DOHH2 (cell line): ENCODE data around the gene RBM23.
"Not testable (repeated sequence)": the region's sequence is repeated elsewhere in the genome, so short reads cannot be mapped to it uniquely, and the experiment has no call there.

Experiments used
- H3F3A ChIP-seq: fragments of 200-600 bp; sonication (generic), shearing (Covaris generic); 2 replicates; pipeline ENCODE4 v1.6.0; 2016; ENCODE audit warnings: antibody characterized with exemption, mild to moderate bottlenecking; ENCODE audit not compliant: control insufficient read depth, insufficient read depth
- H3K27ac ChIP-seq: fragments of 200-600 bp; sonication (generic); 2 replicates; pipeline ENCODE4 v1.5.1; 2014; ENCODE audit warnings: low read depth, mild to moderate bottlenecking, low read length, moderate library complexity
- H3K27me3 ChIP-seq: fragments of 200-600 bp; sonication (generic); 2 replicates; pipeline ENCODE4 v1.6.1; 2014; ENCODE audit warnings: mild to moderate bottlenecking, low read length, mixed read lengths; ENCODE audit not compliant: control insufficient read depth
- H3K36me3 ChIP-seq: fragments of 200-600 bp; sonication (generic); 2 replicates; pipeline ENCODE4 v1.6.1; 2014; ENCODE audit warnings: mild to moderate bottlenecking, low read length, moderate library complexity, mixed read lengths; ENCODE audit not compliant: control insufficient read depth
- H3K4me1 ChIP-seq: fragments of 200-600 bp; sonication (generic); 2 replicates; pipeline ENCODE4 v1.6.1; 2014; ENCODE audit warnings: mild to moderate bottlenecking, low read length, mixed read lengths; ENCODE audit not compliant: control insufficient read depth
- H3K4me2 ChIP-seq: fragments of 200-600 bp; sonication (generic); 2 replicates; pipeline ENCODE4 v1.6.0; 2014; ENCODE audit warnings: mild to moderate bottlenecking, low read length, moderate library complexity
- H3K4me3 ChIP-seq: fragments of 200-600 bp; sonication (generic); 2 replicates; pipeline ENCODE4 v1.5.1; 2014; ENCODE audit warnings: mild to moderate bottlenecking, low read length, mixed read lengths
- H3K79me2 ChIP-seq: fragments of 200-600 bp; sonication (generic); 2 replicates; pipeline ENCODE4 v1.6.1; 2014; ENCODE audit warnings: mild to moderate bottlenecking, low read length, mixed read lengths; ENCODE audit not compliant: control insufficient read depth
- H3K9me2 ChIP-seq: fragments of 200-600 bp; sonication (generic); replicated peaks from 2 replicates; pipeline ENCODE4 v1.6.1; 2014; ENCODE audit warnings: mild to moderate bottlenecking, low read length, mixed read lengths; ENCODE audit not compliant: control insufficient read depth
- H3K9me3 ChIP-seq: fragments of 200-600 bp; sonication (generic); 2 replicates; pipeline ENCODE4 v1.6.1; 2014; ENCODE audit warnings: antibody characterized with exemption, low read length, mixed read lengths; ENCODE audit not compliant: control insufficient read depth, insufficient read depth
- H4K20me1 ChIP-seq: fragments of 200-600 bp; sonication (generic); 2 replicates; pipeline ENCODE4 v1.6.0; 2014; ENCODE audit warnings: low read depth, mild to moderate bottlenecking, antibody characterized with exemption, low read length, moderate library complexity; ENCODE audit not compliant: control insufficient read depth, insufficient read depth
- EZH2phosphoT487 ChIP-seq: fragments of 200-600 bp; sonication (generic); IDR thresholded peaks from 2 replicates; pipeline ENCODE4 v1.6.1; 2017; ENCODE audit warnings: borderline replicate concordance, mild to moderate bottlenecking, antibody characterized with exemption, low read length, moderate library complexity, mixed read lengths
- TF ChIP-seq, protein P1 (sequence below): fragments of 200-600 bp; sonication (generic); IDR thresholded peaks from one replicate; pipeline ENCODE4 v1.5.1; 2014; ENCODE audit warnings: antibody characterized with exemption, mild to moderate bottlenecking, low read depth, low read length; ENCODE audit not compliant: poor library complexity, severe bottlenecking

Gene RBM23

DNA sequence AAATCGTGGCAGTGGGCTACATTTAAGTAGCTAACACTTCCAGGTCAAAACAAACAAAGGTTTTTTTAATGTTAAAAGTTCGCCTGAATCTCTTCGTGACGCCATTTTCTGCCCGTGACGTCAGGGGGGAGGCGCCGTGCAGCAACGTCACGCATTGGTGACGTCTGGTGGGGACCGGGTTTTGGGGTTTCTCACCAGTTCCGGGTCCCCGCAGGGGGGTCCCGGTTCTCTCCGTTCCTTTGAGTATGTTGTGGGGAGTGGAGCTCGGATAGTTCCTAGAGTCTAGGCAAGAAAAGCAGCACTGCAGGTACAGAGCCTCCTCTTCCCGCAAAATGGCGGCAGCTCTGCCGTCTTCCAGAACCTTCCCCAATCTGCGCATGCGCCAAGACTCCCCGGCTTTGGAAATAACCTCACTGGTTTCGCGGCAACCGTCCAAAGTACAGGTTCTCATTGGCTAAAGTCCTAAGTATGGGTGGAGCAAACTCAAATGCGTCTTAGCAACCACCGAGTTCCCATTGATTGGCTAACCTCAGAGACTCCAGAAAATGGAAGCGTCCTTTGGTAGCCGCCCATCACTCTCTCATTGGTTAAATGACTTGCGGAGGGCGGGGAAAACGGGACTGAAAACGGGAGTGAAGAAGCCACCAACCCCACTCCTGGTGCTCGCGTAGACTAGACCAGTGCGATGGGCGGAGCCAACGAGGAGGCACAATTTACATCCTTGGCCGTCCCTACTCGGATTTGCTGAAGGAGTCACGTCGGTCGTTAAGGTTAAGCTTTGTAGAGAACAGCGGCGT, at the start of gene RBM23:
RBM23 (minus strand) TSS at position 346 of the 797 bp plus-strand sequence.
- H3K4me3 ChIP-seq = peak within 1 kb of the TSS; percentile 97
- peak within 1 kb of the TSS; percentile 90 for H3K4me2 ChIP-seq
- peaks cover 30% of the 10 kb centered on the region for H3F3A ChIP-seq
- H3K27me3 ChIP-seq = no peaks in the 10 kb centered on the region
- no peaks in the 10 kb centered on the region for H3K9me2 ChIP-seq
- peaks cover 79% of the 10 kb centered on the region for H3K36me3 ChIP-seq
- H3K79me2 ChIP-seq = peaks cover 47% of the 10 kb centered on the region
- H3K27ac ChIP-seq = peak within 1 kb of the TSS; percentile 79
- TF ChIP-seq EZH2phosphoT487 = no peak
- TF ChIP-seq, protein P1, sequence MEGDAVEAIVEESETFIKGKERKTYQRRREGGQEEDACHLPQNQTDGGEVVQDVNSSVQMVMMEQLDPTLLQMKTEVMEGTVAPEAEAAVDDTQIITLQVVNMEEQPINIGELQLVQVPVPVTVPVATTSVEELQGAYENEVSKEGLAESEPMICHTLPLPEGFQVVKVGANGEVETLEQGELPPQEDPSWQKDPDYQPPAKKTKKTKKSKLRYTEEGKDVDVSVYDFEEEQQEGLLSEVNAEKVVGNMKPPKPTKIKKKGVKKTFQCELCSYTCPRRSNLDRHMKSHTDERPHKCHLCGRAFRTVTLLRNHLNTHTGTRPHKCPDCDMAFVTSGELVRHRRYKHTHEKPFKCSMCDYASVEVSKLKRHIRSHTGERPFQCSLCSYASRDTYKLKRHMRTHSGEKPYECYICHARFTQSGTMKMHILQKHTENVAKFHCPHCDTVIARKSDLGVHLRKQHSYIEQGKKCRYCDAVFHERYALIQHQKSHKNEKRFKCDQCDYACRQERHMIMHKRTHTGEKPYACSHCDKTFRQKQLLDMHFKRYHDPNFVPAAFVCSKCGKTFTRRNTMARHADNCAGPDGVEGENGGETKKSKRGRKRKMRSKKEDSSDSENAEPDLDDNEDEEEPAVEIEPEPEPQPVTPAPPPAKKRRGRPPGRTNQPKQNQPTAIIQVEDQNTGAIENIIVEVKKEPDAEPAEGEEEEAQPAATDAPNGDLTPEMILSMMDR = no peak
- H3K4me1 ChIP-seq = peaks cover 40% of the 10 kb centered on the region
- H3K9me3 ChIP-seq = no peaks in the 10 kb centered on the region
- H4K20me1 ChIP-seq = no peaks in the 10 kb centered on the region

DNA sequence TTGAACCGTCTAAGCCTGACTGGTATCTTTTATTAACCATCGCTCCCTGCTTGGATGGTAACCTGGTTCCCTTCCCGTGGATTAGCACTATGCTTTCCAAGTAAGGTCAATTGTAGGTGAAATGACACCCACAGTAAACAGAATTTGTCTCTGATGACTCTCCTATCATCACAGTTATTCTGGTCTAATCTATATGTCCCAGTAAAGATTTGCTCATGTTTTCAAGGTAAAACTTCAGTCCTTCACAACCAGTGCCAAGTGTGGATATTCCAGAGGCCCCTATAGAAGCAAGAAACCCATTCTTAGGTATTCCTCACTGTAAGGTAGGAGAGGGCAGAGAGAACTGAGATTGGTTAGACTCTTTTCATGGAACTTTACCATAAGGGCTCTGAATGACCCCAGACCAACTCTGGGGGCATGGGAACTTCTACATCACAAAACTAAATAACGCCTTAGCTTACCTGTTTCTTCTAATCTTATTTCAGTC, 47.9 kb upstream of the RBM23 start:
- Histone ChIP-seq H3K27ac (no peak overlapping the region), H3K9me3 (no peaks in the 10 kb centered on the region), H3K27me3 (no peaks in the 10 kb centered on the region), H4K20me1 (no peaks in the 10 kb centered on the region), H3K79me2 (no peaks in the 10 kb centered on the region), H3F3A (no peaks in the 10 kb centered on the region), H3K36me3 (no peaks in the 10 kb centered on the region), H3K4me3 (no peak overlapping the region), H3K4me2 (no peak overlapping the region), H3K4me1 (no peaks in the 10 kb centered on the region), H3K9me2 (no peaks in the 10 kb centered on the region)
- no peak for TF ChIP-seq EZH2phosphoT487
- TF ChIP-seq, protein P1 = no peak

DNA sequence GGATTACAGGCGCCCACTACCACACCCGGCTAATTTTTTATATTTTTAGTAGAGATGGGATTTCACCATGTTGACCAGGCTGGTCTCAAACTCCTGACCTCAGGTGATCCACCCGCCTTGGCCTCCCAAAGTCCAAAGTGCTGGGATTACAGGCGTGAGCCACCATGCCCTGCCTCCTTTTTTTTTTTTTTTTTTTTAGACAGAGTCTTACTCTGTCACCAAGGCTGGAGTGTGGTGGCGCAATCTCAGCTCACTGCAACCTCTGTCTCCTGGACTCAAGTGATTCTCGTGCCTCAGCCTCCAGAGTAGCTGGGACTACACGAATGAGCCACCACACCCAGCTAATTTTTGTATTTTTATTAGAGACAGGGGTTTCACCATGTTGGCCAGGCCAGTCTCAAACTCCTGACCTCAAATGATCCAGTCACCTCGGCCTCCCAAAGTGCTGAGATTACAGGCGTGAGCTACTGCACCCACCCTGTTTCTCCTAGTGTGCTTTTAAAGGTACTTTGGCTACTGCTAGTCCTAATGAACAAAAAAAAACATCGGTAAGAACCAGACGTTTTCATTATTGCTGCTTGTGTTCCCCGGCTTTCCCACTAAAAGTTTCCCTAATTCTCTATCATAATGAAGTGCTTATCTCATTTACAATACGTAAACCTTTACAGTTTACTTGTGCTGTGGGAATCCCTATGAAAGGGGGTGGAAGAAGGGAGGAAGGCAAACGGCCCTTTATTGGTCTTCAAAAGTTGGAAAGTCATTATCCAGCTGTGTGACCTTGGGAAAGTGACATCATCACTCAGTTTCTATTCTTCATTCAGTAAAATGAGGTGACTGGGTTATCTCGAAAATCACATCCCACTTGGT, 47.2 kb upstream of the RBM23 start:
- H3F3A ChIP-seq, H3K4me1 ChIP-seq, H3K4me2 ChIP-seq, H3K79me2 ChIP-seq, H3K9me2 ChIP-seq, H4K20me1 ChIP-seq, H3K36me3 ChIP-seq, H3K4me3 ChIP-seq, H3K27ac ChIP-seq, H3K27me3 ChIP-seq, H3K9me3 ChIP-seq: not testable (repeated sequence)
